ENCODE data around the gene TRIM47. TPM values are rescaled to one million over a fixed set of nuclear protein-coding genes. Genes with fewer than 3 reads are reported as not detected.

TRIM47 gene
- total and polyA plus RNA-seq, 2 experiments from 2014 or later, result 7.2 to 9.9 TPM

DNA sequence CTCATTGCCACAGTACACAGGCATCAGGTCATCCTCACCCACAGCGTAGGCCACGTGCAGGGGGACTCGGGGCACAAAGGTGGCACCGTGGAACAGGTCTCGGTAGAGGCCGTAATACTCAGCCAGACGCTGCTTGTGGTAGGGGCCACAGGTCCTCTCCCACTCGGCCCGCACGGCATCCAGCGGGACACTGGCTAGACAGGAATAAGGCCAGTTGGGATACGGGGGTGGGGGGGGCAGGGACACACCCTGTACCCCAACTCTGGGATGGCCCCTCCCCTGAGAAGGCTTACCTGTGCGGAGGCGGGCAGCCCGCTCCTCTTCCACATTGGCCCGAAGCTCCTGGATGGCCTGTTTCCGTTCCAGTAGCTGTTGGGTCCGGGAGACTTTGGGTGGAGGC, 23.3 kb upstream of the TRIM47 start (continued):
- TF ChIP-seq, protein P1, sequence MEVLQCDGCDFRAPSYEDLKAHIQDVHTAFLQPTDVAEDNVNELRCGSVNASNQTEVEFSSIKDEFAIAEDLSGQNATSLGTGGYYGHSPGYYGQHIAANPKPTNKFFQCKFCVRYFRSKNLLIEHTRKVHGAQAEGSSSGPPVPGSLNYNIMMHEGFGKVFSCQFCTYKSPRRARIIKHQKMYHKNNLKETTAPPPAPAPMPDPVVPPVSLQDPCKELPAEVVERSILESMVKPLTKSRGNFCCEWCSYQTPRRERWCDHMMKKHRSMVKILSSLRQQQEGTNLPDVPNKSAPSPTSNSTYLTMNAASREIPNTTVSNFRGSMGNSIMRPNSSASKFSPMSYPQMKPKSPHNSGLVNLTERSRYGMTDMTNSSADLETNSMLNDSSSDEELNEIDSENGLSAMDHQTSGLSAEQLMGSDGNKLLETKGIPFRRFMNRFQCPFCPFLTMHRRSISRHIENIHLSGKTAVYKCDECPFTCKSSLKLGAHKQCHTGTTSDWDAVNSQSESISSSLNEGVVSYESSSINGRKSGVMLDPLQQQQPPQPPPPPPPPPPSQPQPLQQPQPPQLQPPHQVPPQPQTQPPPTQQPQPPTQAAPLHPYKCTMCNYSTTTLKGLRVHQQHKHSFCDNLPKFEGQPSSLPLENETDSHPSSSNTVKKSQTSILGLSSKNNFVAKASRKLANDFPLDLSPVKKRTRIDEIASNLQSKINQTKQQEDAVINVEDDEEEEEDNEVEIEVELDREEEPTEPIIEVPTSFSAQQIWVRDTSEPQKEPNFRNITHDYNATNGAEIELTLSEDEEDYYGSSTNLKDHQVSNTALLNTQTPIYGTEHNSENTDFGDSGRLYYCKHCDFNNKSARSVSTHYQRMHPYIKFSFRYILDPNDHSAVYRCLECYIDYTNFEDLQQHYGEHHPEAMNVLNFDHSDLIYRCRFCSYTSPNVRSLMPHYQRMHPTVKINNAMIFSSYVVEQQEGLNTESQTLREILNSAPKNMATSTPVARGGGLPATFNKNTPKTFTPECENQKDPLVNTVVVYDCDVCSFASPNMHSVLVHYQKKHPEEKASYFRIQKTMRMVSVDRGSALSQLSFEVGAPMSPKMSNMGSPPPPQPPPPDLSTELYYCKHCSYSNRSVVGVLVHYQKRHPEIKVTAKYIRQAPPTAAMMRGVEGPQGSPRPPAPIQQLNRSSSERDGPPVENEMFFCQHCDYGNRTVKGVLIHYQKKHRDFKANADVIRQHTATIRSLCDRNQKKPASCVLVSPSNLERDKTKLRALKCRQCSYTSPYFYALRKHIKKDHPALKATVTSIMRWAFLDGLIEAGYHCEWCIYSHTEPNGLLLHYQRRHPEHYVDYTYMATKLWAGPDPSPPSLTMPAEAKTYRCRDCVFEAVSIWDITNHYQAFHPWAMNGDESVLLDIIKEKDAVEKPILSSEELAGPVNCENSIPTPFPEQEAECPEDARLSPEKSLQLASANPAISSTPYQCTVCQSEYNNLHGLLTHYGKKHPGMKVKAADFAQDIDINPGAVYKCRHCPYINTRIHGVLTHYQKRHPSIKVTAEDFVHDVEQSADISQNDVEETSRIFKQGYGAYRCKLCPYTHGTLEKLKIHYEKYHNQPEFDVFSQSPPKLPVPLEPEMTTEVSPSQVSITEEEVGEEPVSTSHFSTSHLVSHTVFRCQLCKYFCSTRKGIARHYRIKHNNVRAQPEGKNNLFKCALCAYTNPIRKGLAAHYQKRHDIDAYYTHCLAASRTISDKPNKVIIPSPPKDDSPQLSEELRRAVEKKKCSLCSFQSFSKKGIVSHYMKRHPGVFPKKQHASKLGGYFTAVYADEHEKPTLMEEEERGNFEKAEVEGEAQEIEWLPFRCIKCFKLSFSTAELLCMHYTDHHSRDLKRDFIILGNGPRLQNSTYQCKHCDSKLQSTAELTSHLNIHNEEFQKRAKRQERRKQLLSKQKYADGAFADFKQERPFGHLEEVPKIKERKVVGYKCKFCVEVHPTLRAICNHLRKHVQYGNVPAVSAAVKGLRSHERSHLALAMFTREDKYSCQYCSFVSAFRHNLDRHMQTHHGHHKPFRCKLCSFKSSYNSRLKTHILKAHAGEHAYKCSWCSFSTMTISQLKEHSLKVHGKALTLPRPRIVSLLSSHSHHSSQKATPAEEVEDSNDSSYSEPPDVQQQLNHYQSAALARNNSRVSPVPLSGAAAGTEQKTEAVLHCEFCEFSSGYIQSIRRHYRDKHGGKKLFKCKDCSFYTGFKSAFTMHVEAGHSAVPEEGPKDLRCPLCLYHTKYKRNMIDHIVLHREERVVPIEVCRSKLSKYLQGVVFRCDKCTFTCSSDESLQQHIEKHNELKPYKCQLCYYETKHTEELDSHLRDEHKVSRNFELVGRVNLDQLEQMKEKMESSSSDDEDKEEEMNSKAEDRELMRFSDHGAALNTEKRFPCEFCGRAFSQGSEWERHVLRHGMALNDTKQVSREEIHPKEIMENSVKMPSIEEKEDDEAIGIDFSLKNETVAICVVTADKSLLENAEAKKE (CRISPR knock-in tag; IDR thresholded peaks at IDR 0.05), result no peak
- TF ChIP-seq ZNF114 (CRISPR knock-in tag; IDR thresholded peaks at IDR 0.05) (no peak), EZH2 (IDR thresholded peaks at IDR 0.05; ENCODE audit: low read depth, unreplicated experiment) (no peak), NANOG (IDR thresholded peaks at IDR 0.05; ENCODE audit: borderline replicate concordance) (no peak)

DNA sequence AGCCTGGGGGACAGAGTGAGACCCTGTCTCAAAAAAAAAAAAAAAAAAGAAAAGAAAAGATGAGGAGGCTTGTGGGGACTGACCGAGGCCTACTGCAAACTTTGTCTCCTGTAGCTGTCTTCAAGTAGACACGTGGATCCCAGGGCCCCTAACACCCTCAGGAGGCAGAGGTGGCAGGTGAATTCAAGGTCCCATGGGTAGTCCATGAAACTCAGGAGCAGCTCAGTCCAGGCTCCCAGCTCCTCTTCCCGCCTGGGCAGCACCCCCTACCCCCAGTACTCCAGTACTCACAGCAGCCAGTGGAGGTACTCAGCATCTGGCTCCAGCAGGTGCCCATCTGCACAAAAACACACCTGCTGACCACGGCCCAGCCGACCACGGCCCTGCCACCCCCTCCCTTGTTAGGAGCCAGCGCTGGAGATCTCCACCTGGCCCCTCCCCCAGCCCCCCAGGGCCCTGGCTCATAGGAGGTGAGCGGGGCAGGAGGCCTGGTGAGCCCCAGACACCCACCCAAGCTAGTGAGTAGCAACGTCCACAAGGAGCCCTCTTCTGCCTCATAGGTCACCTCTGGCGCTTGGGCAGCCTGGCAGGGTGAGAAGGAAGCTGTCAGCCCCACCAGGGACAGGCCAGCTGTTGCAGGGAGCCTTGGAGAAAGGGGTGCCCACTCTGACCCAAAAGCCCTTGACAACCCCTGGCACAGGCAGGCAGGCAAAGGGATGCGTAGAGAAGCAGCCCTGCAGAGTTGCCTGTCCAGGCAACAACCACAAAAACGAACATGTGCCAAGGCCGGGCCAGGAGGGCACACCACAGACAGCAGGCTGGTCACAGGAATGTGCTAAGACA, 22.5 kb upstream of the TRIM47 start:
- no peak for ATAC-seq
- H2AFZ ChIP-seq, result no peak overlapping the region
- TF ChIP-seq JUNB (IDR thresholded peaks at IDR 0.05; ENCODE audit: unreplicated experiment) (no peak), CREB1 (CRISPR knock-in tag; IDR thresholded peaks at IDR 0.05; ENCODE audit: low read depth) (no peak), NANOG (IDR thresholded peaks at IDR 0.05; ENCODE audit: borderline replicate concordance) (no peak), ZNF331 (CRISPR knock-in tag; IDR thresholded peaks at IDR 0.05; ENCODE audit: low read depth) (no peak), POLR2AphosphoS5 (IDR thresholded peaks at IDR 0.05; ENCODE audit: low read depth) (no peak)
- TF ChIP-seq, protein P1 (CRISPR knock-in tag; IDR thresholded peaks at IDR 0.05), result no peak

More for the DNA sequence above, 22.5 kb upstream of the TRIM47 start:
- Histone ChIP-seq H4K20me1 (replicated peaks; ENCODE audit: insufficient read depth) (peaks cover 6% of the 10 kb centered on the region; the same call in 1 of the 2 replicates), H3K27me3 (ENCODE audit: insufficient read depth) (no peaks in the 10 kb centered on the region), H3K27ac (ENCODE audit: low read depth) (no peak overlapping the region), H3K79me2 (replicated peaks; ENCODE audit: insufficient read depth) (peaks cover 17% of the 10 kb centered on the region), H3K4me2 (no peak overlapping the region), H3K4me3 (no peak overlapping the region), H3K9me2 (ENCODE audit: insufficient read depth) (no peaks in the 10 kb centered on the region), H3K4me1 (ENCODE audit: insufficient read depth) (peaks cover 15% of the 10 kb centered on the region), H3F3A (replicated peaks; ENCODE audit: low read depth) (peaks cover 41% of the 10 kb centered on the region), H3K36me3 (ENCODE audit: insufficient read depth) (peaks cover 13% of the 10 kb centered on the region)
- Mint-ChIP-seq H3K4me1 (peaks cover 8% of the 10 kb centered on the region; the same call in 2 of the 3 replicates), H3K4me3 (no peak overlapping the region), H3K9me3 (no peaks in the 10 kb centered on the region), H3K27me3 (ENCODE audit: insufficient read depth, low read depth, poor library complexity) (peaks cover 4% of the 10 kb centered on the region), H3K36me3 (ENCODE audit: low read depth) (peaks cover 40% of the 10 kb centered on the region), H3K27ac (no peak overlapping the region)
- no peak for DNase-seq (ENCODE audit: low spot score)

All from GM23338 (cell line).